ENCODE data around the gene ZBTB33.

The ZBTB33 gene

GRCh38 chrX:120269373-120270035 is 18.9 kb downstream of the ZBTB33 start:
- DNase-seq, result no peak

- DNase-seq, result no peak
Measured at GRCh38 chrX:120270567-120270966, 20.0 kb downstream of the ZBTB33 start.

DNA sequence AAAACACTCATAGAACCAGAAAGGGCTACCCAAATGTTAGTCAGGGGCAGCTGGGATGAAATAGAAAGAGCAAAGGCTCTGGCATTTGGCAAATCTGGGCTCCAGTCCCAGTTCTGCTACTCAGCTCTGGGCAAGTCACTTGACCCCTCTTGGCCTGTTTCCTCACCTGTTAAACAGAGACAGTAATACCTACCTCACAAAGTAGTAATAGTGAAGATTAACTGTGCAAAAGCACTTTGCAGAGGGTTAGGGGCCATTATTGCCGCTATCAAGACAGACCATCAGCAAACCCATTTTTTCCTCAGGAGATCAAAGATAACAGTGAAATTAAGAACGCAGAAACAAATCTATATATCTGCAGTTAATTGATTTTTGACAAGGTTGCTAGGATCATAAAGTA is 20.6 kb downstream of the ZBTB33 start:
- DNase-seq, result no peak

- DNase-seq, result no peak
Measured at GRCh38 chrX:120274145-120274544, 23.5 kb downstream of the ZBTB33 start.

GRCh38 chrX:120274958-120275357 is 24.3 kb downstream of the ZBTB33 start:
- no peak for DNase-seq

DNA sequence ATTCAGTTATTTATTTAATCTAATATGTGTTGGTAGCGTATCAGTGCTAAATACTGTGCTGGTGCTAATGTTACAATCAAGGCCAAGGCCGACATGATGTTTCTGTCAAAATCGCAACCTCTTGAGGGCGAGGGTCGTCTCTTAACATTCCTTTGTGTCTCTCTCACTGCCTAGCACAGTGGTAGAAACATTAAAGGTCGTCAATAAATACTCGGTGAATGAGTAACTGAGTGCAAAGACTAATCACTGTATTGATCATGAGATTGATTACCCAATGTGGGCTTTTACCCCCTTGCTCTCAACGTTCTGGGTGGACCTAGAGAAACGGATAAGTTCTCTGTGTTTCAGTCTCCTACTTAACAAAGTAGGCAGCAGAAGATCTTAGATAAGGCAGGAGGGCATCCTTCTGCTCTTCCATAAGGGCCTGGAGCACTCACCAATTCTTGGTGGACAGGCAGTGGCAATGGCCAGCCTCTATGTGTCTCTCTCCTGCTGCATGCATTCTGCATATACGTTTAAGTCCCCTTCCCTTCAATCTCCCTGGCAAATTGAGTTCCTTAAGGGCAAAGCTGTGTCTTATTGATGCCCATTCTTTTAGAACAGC is 30.5 kb downstream of the ZBTB33 start:
- no peak for DNase-seq

DNA sequence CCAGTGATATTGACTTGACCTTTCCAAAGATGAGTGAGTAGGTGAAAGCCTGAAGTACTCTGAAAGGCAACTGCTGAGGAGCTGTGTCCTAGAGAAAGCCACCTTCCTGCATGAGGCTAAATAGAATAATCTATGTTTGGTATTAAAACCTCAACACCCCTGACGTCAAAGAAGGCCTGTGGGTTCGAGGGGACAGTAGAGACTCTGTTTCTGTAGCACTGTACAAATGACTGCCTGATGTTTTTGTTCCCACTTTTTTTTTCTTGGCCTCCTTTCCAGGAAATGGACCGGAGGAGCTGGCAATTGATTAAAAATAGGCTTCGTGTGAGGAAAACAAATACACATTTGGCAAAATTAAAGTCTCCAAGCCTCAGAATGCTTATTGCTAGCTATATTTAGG is 31.1 kb downstream of the ZBTB33 start:
- no peak for DNase-seq

GRCh38 chrX:120282697-120283096 is 32.1 kb downstream of the ZBTB33 start:
- DNase-seq, result no peak

GRCh38 chrX:120286733-120287512 is 36.3 kb downstream of the ZBTB33 start:
- DNase-seq, result no peak

- no peak for DNase-seq
Measured at GRCh38 chrX:120287513-120288112, 37.0 kb downstream of the ZBTB33 start.

DNA sequence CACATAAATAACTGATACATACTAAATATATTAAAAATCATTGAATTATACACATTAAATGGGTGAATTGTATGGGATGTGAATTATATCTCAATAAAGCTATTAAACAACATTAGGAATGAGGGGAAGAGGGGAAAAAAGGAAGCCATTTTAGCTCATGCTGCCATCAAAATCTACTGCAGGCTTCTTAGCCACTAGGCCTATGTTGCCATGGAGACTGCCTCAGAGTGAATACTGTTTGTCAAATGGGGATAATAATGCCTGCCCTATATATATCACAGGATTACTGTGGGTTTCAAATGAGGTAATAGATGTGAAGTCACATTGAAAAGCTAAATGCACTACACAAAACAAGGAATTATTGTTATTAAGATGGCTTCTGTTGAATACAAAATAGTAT is 39.5 kb downstream of the ZBTB33 start:
- DNase-seq, result no peak

GRCh38 chrX:120291211-120291610 is 40.6 kb downstream of the ZBTB33 start:
- DNase-seq, result no peak

- no peak for DNase-seq
Measured at GRCh38 chrX:120293015-120293414, 42.4 kb downstream of the ZBTB33 start.

GRCh38 chrX:120294651-120295050 is 44.0 kb downstream of the ZBTB33 start:
- no peak for DNase-seq

DNA sequence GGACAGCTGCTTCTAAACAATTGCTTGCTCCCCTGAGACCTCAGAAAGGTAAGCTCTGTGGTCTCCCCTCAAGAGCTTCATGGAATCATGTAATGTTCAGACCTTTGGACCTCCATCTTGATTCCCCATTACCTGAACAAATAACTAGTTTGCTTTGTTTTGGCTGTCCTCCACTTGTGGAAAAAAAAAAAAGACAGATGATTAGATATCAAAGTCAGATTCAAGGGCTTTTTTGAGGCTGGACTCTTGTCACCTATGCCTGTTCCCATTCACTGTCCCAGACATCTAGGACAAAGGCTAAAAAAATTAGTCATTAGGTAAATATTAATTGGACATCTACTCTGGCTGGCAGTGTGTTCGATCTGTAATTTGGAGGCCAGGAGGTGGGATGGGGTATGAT is 47.3 kb downstream of the ZBTB33 start:
- DNase-seq, result no peak

DNA sequence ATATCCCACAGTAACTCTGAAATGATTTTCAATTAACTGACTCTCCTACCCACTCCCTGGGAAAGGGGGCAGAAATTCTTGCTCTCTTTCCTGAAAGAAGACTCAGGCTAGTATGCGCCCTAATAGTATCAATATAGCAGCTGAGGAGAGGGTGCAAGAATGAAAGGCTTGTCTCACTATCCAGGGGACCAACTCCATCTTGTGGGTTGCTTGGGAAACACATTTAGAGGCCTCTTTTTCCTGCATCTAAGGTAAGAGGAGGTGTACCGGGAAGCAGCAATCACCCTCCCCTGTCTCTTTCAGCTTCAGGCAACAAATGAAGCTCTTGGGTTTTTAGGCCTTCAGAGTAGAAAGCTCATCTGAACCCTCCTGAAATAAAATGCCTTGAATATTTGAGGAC is 49.3 kb downstream of the ZBTB33 start:
- no peak for DNase-seq

- DNase-seq, result no peak
Measured at GRCh38 chrX:120301497-120301896, 50.9 kb downstream of the ZBTB33 start.

DNA sequence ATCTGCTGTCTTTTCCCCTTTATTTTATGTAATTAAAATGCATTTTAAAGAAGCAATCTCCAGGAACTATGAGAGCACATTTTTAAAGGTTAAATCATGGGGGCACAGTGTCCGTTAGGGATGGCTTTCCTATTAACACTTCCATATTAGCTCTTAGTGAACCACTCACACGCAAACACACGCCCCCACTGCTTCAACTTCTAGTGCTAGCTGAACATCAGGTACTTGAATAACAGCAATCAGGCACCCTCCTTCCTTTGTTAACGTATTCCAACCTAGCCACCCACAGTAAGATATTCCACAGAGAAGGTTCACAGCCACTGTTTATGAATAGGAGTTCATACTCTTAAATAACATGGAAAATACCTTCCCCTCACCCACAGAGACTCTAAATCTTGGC is 51.3 kb downstream of the ZBTB33 start:
- DNase-seq, result no peak

GRCh38 chrX:120302434-120302833 is 51.8 kb downstream of the ZBTB33 start:
- DNase-seq, result no peak

GRCh38 chrX:120304256-120304655 is 53.6 kb downstream of the ZBTB33 start:
- DNase-seq, result no peak

DNA sequence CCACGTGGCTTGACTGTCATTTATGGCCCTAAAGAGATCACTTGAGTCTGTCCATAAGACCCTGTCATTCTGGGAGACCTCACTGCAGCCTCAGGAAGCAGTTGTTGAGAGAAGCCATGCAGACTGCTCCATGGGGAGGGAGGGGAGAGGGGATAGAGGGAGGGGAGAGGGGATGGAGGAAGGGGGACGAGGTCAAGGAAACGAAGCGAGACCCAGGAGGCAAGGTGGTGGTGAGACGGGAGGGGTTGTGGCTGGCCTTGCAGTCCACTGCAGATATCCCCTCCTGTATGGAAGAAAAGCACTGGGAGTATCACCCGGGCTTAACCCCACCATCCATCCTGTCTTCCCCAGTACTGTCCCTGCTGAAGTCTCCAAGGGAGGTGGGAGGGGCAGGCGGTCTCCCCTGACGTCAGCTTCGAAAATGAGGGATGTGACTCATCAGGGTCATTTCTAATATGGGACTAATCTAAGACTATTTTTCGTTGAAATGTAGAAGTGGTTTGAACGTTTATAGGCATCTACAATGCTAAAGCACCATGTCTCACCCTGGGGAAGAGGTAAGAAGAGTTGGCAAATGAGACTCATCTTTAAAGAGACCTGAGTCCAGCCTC is 55.0 kb downstream of the ZBTB33 start:
- no peak for DNase-seq

GRCh38 chrX:120306630-120307029 is 56.0 kb downstream of the ZBTB33 start:
- no peak for DNase-seq
